MM.1S (cell line): ENCODE results near the gene ABCA13.

Source experiments
- DNase-seq: peaks from one replicate; pipeline ENCODE4 v3.0.0-alpha.2; 2015
- H2AFZ ChIP-seq: fragments of 300-600 bp; sonication (generic); 2 replicates; pipeline ENCODE4 v1.6.0; 2016; ENCODE audit warnings: antibody characterized with exemption, low read length
- H3F3A ChIP-seq: fragments of 300-600 bp; sonication (generic); 2 replicates; pipeline ENCODE4 v1.6.1; 2016; ENCODE audit warnings: mild to moderate bottlenecking, antibody characterized with exemption, low read length, moderate library complexity, mixed read lengths; ENCODE audit not compliant: insufficient read depth
- H3K27ac ChIP-seq: fragments of 300-600 bp; sonication (generic); 2 replicates; pipeline ENCODE4 v1.5.1; 2016; ENCODE audit warnings: mild to moderate bottlenecking, low read length
- H3K27me3 ChIP-seq: fragments of 300-600 bp; sonication (generic); replicated peaks from 2 replicates; pipeline ENCODE4 v1.6.0; 2016; ENCODE audit warnings: low read length; ENCODE audit not compliant: insufficient read depth
- H3K36me3 ChIP-seq: fragments of 300-600 bp; sonication (generic); replicated peaks from 2 replicates; pipeline ENCODE4 v1.6.1; 2016; ENCODE audit warnings: mild to moderate bottlenecking, low read length, mixed read lengths; ENCODE audit not compliant: insufficient read depth
- H3K4me1 ChIP-seq: fragments of 300-600 bp; sonication (generic); 2 replicates; pipeline ENCODE4 v1.6.1; 2016; ENCODE audit warnings: low read length, mixed read lengths
- H3K4me2 ChIP-seq: fragments of 300-600 bp; sonication (generic); 2 replicates; pipeline ENCODE4 v1.6.0; 2016; ENCODE audit warnings: low read depth, low read length
- H3K4me3 ChIP-seq: fragments of 300-600 bp; sonication (generic); 2 replicates; pipeline ENCODE4 v1.5.1; 2016; ENCODE audit warnings: low read length, mixed read lengths
- H3K79me2 ChIP-seq: fragments of 300-600 bp; sonication (generic); 2 replicates; pipeline ENCODE4 v1.6.1; 2016; ENCODE audit warnings: mixed run types, low read length, mixed read lengths
- H3K9ac ChIP-seq: fragments of 300-600 bp; sonication (generic); 2 replicates; pipeline ENCODE4 v1.6.1; 2016; ENCODE audit warnings: low read length, mixed read lengths
- H3K9me2 ChIP-seq: fragments of 300-600 bp; sonication (generic); replicated peaks from 2 replicates; pipeline ENCODE4 v1.6.1; 2016; ENCODE audit warnings: mild to moderate bottlenecking, low read length, mixed read lengths; ENCODE audit not compliant: insufficient read depth
- H3K9me3 ChIP-seq: fragments of 300-600 bp; sonication (generic); replicated peaks from 2 replicates; pipeline ENCODE4 v1.6.1; 2016; ENCODE audit warnings: mild to moderate bottlenecking, low read length, mixed read lengths; ENCODE audit not compliant: insufficient read depth
- H4K20me1 ChIP-seq: fragments of 300-600 bp; sonication (generic); 2 replicates; pipeline ENCODE4 v1.6.1; 2016; ENCODE audit warnings: mild to moderate bottlenecking, low read length, moderate library complexity, mixed read lengths; ENCODE audit not compliant: insufficient read depth
- CTCF ChIP-seq: fragments of 300-600 bp; sonication (generic); IDR thresholded peaks from 2 replicates; pipeline ENCODE4 v1.5.1; 2016; ENCODE audit warnings: antibody characterized with exemption, low read length, mixed read lengths
- EZH2 ChIP-seq: fragments of 300-600 bp; sonication (generic); optimal IDR thresholded peaks from 2 replicates; pipeline ENCODE3; 2017; ENCODE audit warnings: low read depth, mild to moderate bottlenecking, antibody characterized with exemption, low read length, mixed read lengths
- EZH2phosphoT487 ChIP-seq: fragments of 300-600 bp; sonication (generic); IDR thresholded peaks from 2 replicates; pipeline ENCODE4 v1.6.1; 2018; ENCODE audit warnings: antibody characterized with exemption, low read length

ABCA13 gene

GRCh38 chr7:48309720-48310119 lies 138.5 kb downstream of the ABCA13 start:
- TF ChIP-seq EZH2phosphoT487 (no peak), EZH2 (no peak), CTCF (no peak)
- H3K27me3 ChIP-seq = no peaks in the 10 kb centered on the region
- no peaks in the 10 kb centered on the region for H3K9me3 ChIP-seq
- H3K9me2 ChIP-seq = no peaks in the 10 kb centered on the region
- H3K79me2 ChIP-seq = no peaks in the 10 kb centered on the region
- no peak for DNase-seq
- no peaks in the 10 kb centered on the region for H3F3A ChIP-seq
- no peak overlapping the region for H3K9ac ChIP-seq
- H3K36me3 ChIP-seq = no peaks in the 10 kb centered on the region
- H3K4me1 ChIP-seq = no peaks in the 10 kb centered on the region
- H4K20me1 ChIP-seq = no peaks in the 10 kb centered on the region
- H2AFZ ChIP-seq = no peak overlapping the region
- no peak overlapping the region for H3K27ac ChIP-seq
- H3K4me3 ChIP-seq = no peak overlapping the region
- no peak overlapping the region for H3K4me2 ChIP-seq

GRCh38 chr7:48311464-48312100 lies 140.3 kb downstream of the ABCA13 start:
- no peak for DNase-seq
- Histone ChIP-seq H3K9me3 (no peaks in the 10 kb centered on the region), H3K4me1 (no peaks in the 10 kb centered on the region), H3K9ac (no peak overlapping the region), H3K27ac (no peak overlapping the region), H4K20me1 (no peaks in the 10 kb centered on the region), H3F3A (no peaks in the 10 kb centered on the region), H3K27me3 (no peaks in the 10 kb centered on the region), H3K4me3 (no peak overlapping the region), H3K9me2 (no peaks in the 10 kb centered on the region), H3K4me2 (no peak overlapping the region), H2AFZ (no peak overlapping the region), H3K79me2 (no peaks in the 10 kb centered on the region), H3K36me3 (no peaks in the 10 kb centered on the region)
- no peak for TF ChIP-seq EZH2
- no peak for TF ChIP-seq EZH2phosphoT487
- TF ChIP-seq CTCF = no peak

- H3K9me3 ChIP-seq = no peaks in the 10 kb centered on the region
- H4K20me1 ChIP-seq = no peaks in the 10 kb centered on the region
- no peak overlapping the region for H3K4me3 ChIP-seq
- no peaks in the 10 kb centered on the region for H3K4me1 ChIP-seq
- no peak overlapping the region for H3K9ac ChIP-seq
- no peaks in the 10 kb centered on the region for H3K79me2 ChIP-seq
- H3K4me2 ChIP-seq = no peak overlapping the region
- H3K27me3 ChIP-seq = no peaks in the 10 kb centered on the region
- DNase-seq = no peak
- no peak overlapping the region for H2AFZ ChIP-seq
- TF ChIP-seq EZH2 (no peak), CTCF (no peak), EZH2phosphoT487 (no peak)
- H3K36me3 ChIP-seq = no peaks in the 10 kb centered on the region
- H3F3A ChIP-seq = no peaks in the 10 kb centered on the region
- H3K9me2 ChIP-seq = no peaks in the 10 kb centered on the region
- H3K27ac ChIP-seq = no peak overlapping the region
Measured at GRCh38 chr7:48312151-48312550, 140.9 kb downstream of the ABCA13 start.
